Stomach (tissue), 4 donors: ENCODE results near the gene CD2BP2.

ENCODE experiments used
- POLR2AphosphoS5 ChIP-seq, 3 donors: sonication (generic); formaldehyde crosslinking; IDR thresholded peaks; one replicate each; pipeline ENCODE4 v1.6.1; 2016; ENCODE audit warnings: antibody characterized with exemption in 3 of 3
- TF ChIP-seq, protein P1 (sequence below), 7 experiments: fragments of 450-650 bp in 4 of 7; fragments of 200-600 bp in 3 of 7; sonication (generic) in 3 of 7; IDR thresholded peaks; one replicate each; pipeline ENCODE4 v1.5.1; 2016 to 2019; ENCODE audit warnings: antibody characterized with exemption in 7 of 7, control low read depth in 2 of 7, mild to moderate bottlenecking in 1 of 7

DNA sequence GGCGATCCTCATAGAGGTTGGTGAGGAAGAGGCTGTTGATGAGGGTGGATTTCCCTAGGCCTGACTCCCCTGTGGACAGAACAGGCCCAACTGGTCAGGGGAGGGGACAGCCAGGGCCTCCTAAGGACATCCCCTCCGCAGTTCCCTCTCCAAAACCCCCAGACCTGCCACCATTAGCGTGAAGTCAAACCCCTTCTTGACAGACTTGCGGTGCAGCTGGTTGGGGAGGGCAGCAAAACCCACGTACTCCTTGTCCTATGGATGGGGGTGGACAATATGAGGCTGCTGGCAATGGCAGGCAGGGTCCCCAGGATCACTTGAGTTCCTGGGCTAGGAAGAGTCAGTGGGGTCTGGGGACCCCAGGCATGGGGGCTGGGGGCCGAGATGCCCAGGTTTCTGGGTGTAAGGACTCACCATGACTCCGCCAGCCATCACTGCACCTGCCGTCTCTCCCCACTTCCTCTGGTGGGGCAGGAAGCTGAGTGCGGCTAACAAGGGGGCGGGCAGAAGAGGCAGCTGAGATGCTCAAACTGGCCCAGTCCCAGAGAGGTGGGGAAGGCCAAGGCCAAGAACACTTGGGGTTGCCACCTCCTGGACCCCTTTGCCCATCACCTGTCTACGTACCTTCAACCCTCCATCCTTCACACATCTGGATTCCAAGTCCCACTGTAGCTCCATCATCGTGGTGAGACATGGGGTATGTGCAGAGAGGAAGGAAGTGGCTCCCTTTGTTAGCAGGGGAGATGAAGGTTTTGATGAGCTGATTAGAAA is 27.2 kb upstream of the CD2BP2 start, which contains the start of gene SEPTIN1:
- TF ChIP-seq POLR2AphosphoS5 (IDR thresholded peaks at IDR 0.05) = no peak
- TF ChIP-seq, protein P1, sequence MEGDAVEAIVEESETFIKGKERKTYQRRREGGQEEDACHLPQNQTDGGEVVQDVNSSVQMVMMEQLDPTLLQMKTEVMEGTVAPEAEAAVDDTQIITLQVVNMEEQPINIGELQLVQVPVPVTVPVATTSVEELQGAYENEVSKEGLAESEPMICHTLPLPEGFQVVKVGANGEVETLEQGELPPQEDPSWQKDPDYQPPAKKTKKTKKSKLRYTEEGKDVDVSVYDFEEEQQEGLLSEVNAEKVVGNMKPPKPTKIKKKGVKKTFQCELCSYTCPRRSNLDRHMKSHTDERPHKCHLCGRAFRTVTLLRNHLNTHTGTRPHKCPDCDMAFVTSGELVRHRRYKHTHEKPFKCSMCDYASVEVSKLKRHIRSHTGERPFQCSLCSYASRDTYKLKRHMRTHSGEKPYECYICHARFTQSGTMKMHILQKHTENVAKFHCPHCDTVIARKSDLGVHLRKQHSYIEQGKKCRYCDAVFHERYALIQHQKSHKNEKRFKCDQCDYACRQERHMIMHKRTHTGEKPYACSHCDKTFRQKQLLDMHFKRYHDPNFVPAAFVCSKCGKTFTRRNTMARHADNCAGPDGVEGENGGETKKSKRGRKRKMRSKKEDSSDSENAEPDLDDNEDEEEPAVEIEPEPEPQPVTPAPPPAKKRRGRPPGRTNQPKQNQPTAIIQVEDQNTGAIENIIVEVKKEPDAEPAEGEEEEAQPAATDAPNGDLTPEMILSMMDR (IDR thresholded peaks at IDR 0.05) = no peak
